ENCODE data around the gene ANGPT4.

ANGPT4 gene

DNA sequence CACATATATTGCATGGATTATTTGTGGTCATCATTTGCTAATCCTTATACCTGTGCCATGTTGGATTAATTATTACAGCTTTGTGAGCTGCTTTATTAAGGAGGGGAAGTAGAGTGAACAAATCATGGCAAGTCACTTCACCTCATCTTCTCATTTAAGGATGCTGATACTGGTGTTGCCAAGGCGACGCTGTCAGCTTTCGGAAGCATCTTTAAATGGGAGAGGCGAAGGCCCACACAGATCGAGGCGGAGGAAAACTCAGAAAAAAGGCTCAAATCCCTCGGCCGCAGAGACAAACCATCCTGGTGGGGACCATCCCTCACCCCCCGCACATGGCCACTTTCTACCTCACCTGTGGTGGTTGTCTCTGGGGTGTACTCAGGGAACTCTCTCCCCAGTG, 47.9 kb downstream of the ANGPT4 start:
- H3K36me3 ChIP-seq (ENCODE audit: control insufficient read depth, insufficient read depth, low read length), result no peaks in the 10 kb centered on the region
- H3K27me3 ChIP-seq (replicated peaks; ENCODE audit: control insufficient read depth, insufficient read depth, low read length), result no peaks in the 10 kb centered on the region; the same call in none of the 2 replicates
- H3K4me3 ChIP-seq (replicated peaks; ENCODE audit: low read depth, low read length), result no peak overlapping the region
- no peak for TF ChIP-seq CTCF (IDR thresholded peaks at IDR 0.05; ENCODE audit: insufficient read depth, low read length, poor library complexity, severe bottlenecking)
- DNase-seq (ENCODE audit: extremely low read depth, insufficient read length), result no peak

- no peak for DNase-seq (ENCODE audit: extremely low read depth, insufficient read length)
- no peak for TF ChIP-seq CTCF (IDR thresholded peaks at IDR 0.05; ENCODE audit: insufficient read depth, low read length, poor library complexity, severe bottlenecking)
- Histone ChIP-seq H3K4me3 (replicated peaks; ENCODE audit: low read depth, low read length) (no peak overlapping the region), H3K36me3 (ENCODE audit: control insufficient read depth, insufficient read depth, low read length) (no peaks in the 10 kb centered on the region), H3K27me3 (replicated peaks; ENCODE audit: control insufficient read depth, insufficient read depth, low read length) (no peaks in the 10 kb centered on the region; the same call in 1 of the 2 replicates)
Measured at GRCh38 chr20:865440-865839, 50.7 kb downstream of the ANGPT4 start.

DNA sequence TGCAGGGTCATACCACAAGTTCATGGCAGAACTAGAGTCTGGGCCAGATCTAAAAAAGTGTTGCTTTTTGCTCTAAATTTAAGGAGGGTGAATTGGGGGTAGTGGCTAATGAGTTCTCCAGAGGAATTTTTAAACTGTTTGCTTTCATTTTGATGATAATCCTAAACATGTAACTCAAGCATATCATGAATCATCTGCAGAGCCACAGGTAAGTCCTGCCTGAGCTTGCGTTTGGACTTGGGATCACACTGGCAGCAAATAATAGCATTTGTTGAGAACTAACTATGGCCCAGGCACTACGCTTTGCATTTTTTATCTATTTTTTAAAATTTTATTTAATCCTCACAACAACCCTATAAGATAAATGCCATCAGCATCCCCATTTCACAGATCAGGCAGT, 55.2 kb downstream of the ANGPT4 start:
- no peak for DNase-seq (ENCODE audit: extremely low read depth, insufficient read length)
- Histone ChIP-seq H3K27me3 (replicated peaks; ENCODE audit: control insufficient read depth, insufficient read depth, low read length) (no peaks in the 10 kb centered on the region), H3K4me3 (replicated peaks; ENCODE audit: low read depth, low read length) (no peak overlapping the region), H3K36me3 (ENCODE audit: control insufficient read depth, insufficient read depth, low read length) (no peaks in the 10 kb centered on the region)
- no peak for TF ChIP-seq CTCF (IDR thresholded peaks at IDR 0.05; ENCODE audit: insufficient read depth, low read length, poor library complexity, severe bottlenecking)

DNA sequence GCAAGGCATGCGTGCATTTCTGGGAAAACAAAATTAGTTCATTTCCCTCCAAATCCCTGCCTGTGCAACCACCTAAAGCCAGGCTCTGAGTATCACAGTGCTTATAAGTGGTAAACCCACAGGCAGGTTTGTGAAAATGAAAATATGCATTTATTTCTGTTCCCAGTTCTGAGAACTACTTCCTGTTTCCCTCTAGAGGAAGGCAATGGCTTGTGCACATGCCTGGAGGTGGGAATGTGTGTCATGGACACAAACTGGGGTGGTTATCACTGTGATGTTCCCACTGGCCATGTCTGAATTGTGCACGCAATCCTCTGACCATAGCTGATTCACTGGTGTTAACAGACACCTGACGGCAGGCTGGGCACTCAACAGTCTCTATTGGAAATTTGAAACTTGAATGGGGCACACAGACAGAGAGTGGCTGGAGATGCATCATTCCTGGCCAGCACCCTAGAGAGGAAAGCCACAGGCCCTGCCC, 56.3 kb downstream of the ANGPT4 start:
- TF ChIP-seq CTCF (IDR thresholded peaks at IDR 0.05; ENCODE audit: insufficient read depth, low read length, poor library complexity, severe bottlenecking), result no peak
- Histone ChIP-seq H3K27me3 (replicated peaks; ENCODE audit: control insufficient read depth, insufficient read depth, low read length) (no peaks in the 10 kb centered on the region), H3K4me3 (replicated peaks; ENCODE audit: low read depth, low read length) (no peak overlapping the region), H3K36me3 (ENCODE audit: control insufficient read depth, insufficient read depth, low read length) (no peaks in the 10 kb centered on the region)
- no peak for DNase-seq (ENCODE audit: extremely low read depth, insufficient read length)

DNA sequence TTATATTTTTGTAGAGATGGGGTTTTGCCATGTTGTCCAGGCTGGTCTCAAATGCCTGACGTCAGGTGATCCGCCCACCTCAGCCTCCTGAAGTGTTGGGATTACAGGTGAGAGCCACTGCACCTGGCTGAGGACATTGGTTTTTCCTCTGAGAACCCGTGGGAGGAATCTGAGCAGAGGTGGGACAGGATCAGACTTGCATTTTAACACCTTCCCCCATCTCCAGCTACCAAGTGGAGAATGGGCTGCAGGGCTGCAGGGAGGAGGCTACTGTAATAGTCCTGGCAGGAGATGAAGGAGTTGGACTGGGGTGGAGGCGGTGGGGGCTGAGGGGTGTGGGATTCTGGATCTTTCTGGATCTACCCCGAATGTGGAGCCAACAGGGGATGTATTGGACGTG, 58.1 kb downstream of the ANGPT4 start:
- no peaks in the 10 kb centered on the region for H3K36me3 ChIP-seq (ENCODE audit: control insufficient read depth, insufficient read depth, low read length)
- no peaks in the 10 kb centered on the region for H3K27me3 ChIP-seq (replicated peaks; ENCODE audit: control insufficient read depth, insufficient read depth, low read length)
- no peak for DNase-seq (ENCODE audit: extremely low read depth, insufficient read length)
- H3K4me3 ChIP-seq (replicated peaks; ENCODE audit: low read depth, low read length), result no peak overlapping the region
- TF ChIP-seq CTCF (IDR thresholded peaks at IDR 0.05; ENCODE audit: insufficient read depth, low read length, poor library complexity, severe bottlenecking), result no peak

GRCh38 chr20:856361-856775, 59.8 kb downstream of the ANGPT4 start:
- no peaks in the 10 kb centered on the region for H3K27me3 ChIP-seq (replicated peaks; ENCODE audit: control insufficient read depth, insufficient read depth, low read length)
- no peak for DNase-seq (ENCODE audit: extremely low read depth, insufficient read length)
- no peaks in the 10 kb centered on the region for H3K36me3 ChIP-seq (ENCODE audit: control insufficient read depth, insufficient read depth, low read length)
- no peak for TF ChIP-seq CTCF (IDR thresholded peaks at IDR 0.05; ENCODE audit: insufficient read depth, low read length, poor library complexity, severe bottlenecking)
- H3K4me3 ChIP-seq (replicated peaks; ENCODE audit: low read depth, low read length), result no peak overlapping the region
